HEK293 (cell line): ENCODE data around the gene SYNPR.

Source experiments
- CTCF ChIA-PET: fragments of 350-600 bp; formaldehyde crosslinking; extraction: SDS; loops from one replicate; lab custom pipeline; 2021; ENCODE audit warnings: antibody characterized with exemption; lab: Yijun Ruan, JAX
- POLR2A ChIA-PET: fragments of 300-600 bp; formaldehyde crosslinking; extraction: SDS; loops from one replicate; lab custom pipeline; 2020; ENCODE audit warnings: antibody characterized with exemption, inconsistent platforms; lab: Yijun Ruan, JAX
- H3K27ac ChIP-seq: fragments of 200-500 bp; sonication (Bioruptor generic); 2 replicates; pipeline ENCODE4 v1.5.1; 2014; ENCODE audit warnings: low read depth, low read length, control low read depth, inconsistent platforms; ENCODE audit errors: extremely low read depth
- H3K36me3 ChIP-seq, 2 experiments: fragments of 200-500 bp in 1 of 2; sonication (Bioruptor generic) in 1 of 2; 1 replicate in 1 of 2; 2 replicates in 1 of 2; pipeline ENCODE4 v1.5.1; 2014 to 2017; ENCODE audit warnings: inconsistent platforms in 2 of 2, low read length in 2 of 2; ENCODE audit not compliant: control insufficient read depth in 2 of 2, insufficient read depth in 1 of 2
- H3K4me1 ChIP-seq: fragments of 200-500 bp; sonication (Bioruptor generic); 2 replicates; pipeline ENCODE4 v1.5.1; 2014; ENCODE audit warnings: mild to moderate bottlenecking, low read length, inconsistent platforms; ENCODE audit not compliant: control insufficient read depth, insufficient read depth
- H3K4me3 ChIP-seq: 2 replicates; pipeline ENCODE4 v1.5.1; 2011; ENCODE audit warnings: low read depth, mild to moderate bottlenecking, control low read depth, low read length, moderate library complexity
- H3K9me3 ChIP-seq: fragments of 200-500 bp; sonication (Bioruptor generic); 2 replicates; pipeline ENCODE4 v1.5.1; 2014; ENCODE audit warnings: low read depth, low read length, inconsistent platforms; ENCODE audit not compliant: control insufficient read depth, insufficient read depth
- KLF10 ChIP-seq: fragments of 450-650 bp; IDR thresholded peaks from 2 replicates; pipeline ENCODE4 v1.5.1; 2018; ENCODE audit warnings: missing biosample characterization, mild to moderate bottlenecking, missing genetic modification characterization
- MYNN ChIP-seq: fragments of 450-650 bp; formaldehyde crosslinking; IDR thresholded peaks from 2 replicates; pipeline ENCODE4 v1.5.1; 2016; ENCODE audit warnings: missing biosample characterization, missing genetic modification characterization, borderline replicate concordance
- PRDM2 ChIP-seq: fragments of 450-650 bp; formaldehyde crosslinking; IDR thresholded peaks from 2 replicates; pipeline ENCODE4 v1.5.1; 2016; ENCODE audit warnings: missing biosample characterization, missing genetic modification characterization, borderline replicate concordance
- RBAK ChIP-seq: fragments of 450-650 bp; formaldehyde crosslinking; IDR thresholded peaks from 2 replicates; pipeline ENCODE4 v1.5.1; 2016; ENCODE audit warnings: missing biosample characterization, missing genetic modification characterization
- SP2 ChIP-seq: fragments of 450-650 bp; formaldehyde crosslinking; IDR thresholded peaks from 2 replicates; pipeline ENCODE4 v1.5.1; 2016; ENCODE audit warnings: missing biosample characterization, missing genetic modification characterization
- ZFP37 ChIP-seq: fragments of 450-650 bp; formaldehyde crosslinking; IDR thresholded peaks from 2 replicates; pipeline ENCODE4 v1.5.1; 2016; ENCODE audit warnings: missing biosample characterization, missing genetic modification characterization
- ZNF112 ChIP-seq: fragments of 450-650 bp; formaldehyde crosslinking; IDR thresholded peaks from 2 replicates; pipeline ENCODE4 v1.5.0; 2017; ENCODE audit warnings: missing biosample characterization, missing genetic modification characterization
- ZNF133 ChIP-seq: fragments of 450-650 bp; formaldehyde crosslinking; IDR thresholded peaks from 2 replicates; pipeline ENCODE4 v1.5.1; 2016; ENCODE audit warnings: missing biosample characterization, missing genetic modification characterization
- ZNF140 ChIP-seq: fragments of 450-650 bp; formaldehyde crosslinking; IDR thresholded peaks from 2 replicates; pipeline ENCODE4 v1.5.1; 2016; ENCODE audit warnings: missing biosample characterization, missing genetic modification characterization
- ZNF157 ChIP-seq: fragments of 450-650 bp; formaldehyde crosslinking; IDR thresholded peaks from 2 replicates; pipeline ENCODE4 v1.5.1; 2016; ENCODE audit warnings: missing biosample characterization, missing genetic modification characterization
- ZNF311 ChIP-seq: fragments of 450-650 bp; formaldehyde crosslinking; IDR thresholded peaks from 2 replicates; pipeline ENCODE4 v1.5.1; 2017; ENCODE audit warnings: missing biosample characterization, missing genetic modification characterization, borderline replicate concordance
- ZNF335 ChIP-seq: fragments of 450-650 bp; formaldehyde crosslinking; conservative IDR thresholded peaks from 2 replicates; pipeline ENCODE4 v1.5.1; 2016; ENCODE audit warnings: missing biosample characterization, missing genetic modification characterization
- ZNF341 ChIP-seq: fragments of 450-650 bp; formaldehyde crosslinking; IDR thresholded peaks from 2 replicates; pipeline ENCODE4; 2016; ENCODE audit warnings: low read depth, missing biosample characterization, missing genetic modification characterization
- ZNF350 ChIP-seq: fragments of 450-650 bp; formaldehyde crosslinking; IDR thresholded peaks from 2 replicates; pipeline ENCODE4 v1.5.0; 2017; ENCODE audit warnings: missing biosample characterization, mild to moderate bottlenecking, missing genetic modification characterization
- ZNF423 ChIP-seq: fragments of 450-650 bp; formaldehyde crosslinking; IDR thresholded peaks from 2 replicates; pipeline ENCODE4 v1.5.1; 2016; ENCODE audit warnings: missing biosample characterization, missing genetic modification characterization
- ZNF433 ChIP-seq: fragments of 450-650 bp; formaldehyde crosslinking; IDR thresholded peaks from 2 replicates; pipeline ENCODE4 v1.5.1; 2016; ENCODE audit warnings: missing biosample characterization, missing genetic modification characterization, low read depth
- ZNF510 ChIP-seq: fragments of 450-650 bp; formaldehyde crosslinking; IDR thresholded peaks from 2 replicates; pipeline ENCODE4 v1.5.1; 2018; ENCODE audit warnings: mild to moderate bottlenecking, missing genetic modification characterization, missing biosample characterization; ENCODE audit not compliant: insufficient replicate concordance
- ZNF518A ChIP-seq: fragments of 450-650 bp; formaldehyde crosslinking; conservative IDR thresholded peaks from 2 replicates; pipeline ENCODE4 v1.5.1; 2016; ENCODE audit warnings: low read depth, missing biosample characterization, missing genetic modification characterization
- ZNF610 ChIP-seq: fragments of 450-650 bp; formaldehyde crosslinking; IDR thresholded peaks from 2 replicates; pipeline ENCODE4 v1.5.1; 2016; ENCODE audit warnings: missing biosample characterization, missing genetic modification characterization, borderline replicate concordance
- ZNF621 ChIP-seq: fragments of 450-650 bp; formaldehyde crosslinking; IDR thresholded peaks from 2 replicates; pipeline ENCODE4 v1.5.1; 2017; ENCODE audit warnings: missing biosample characterization, missing genetic modification characterization
- ZNF654 ChIP-seq: fragments of 450-650 bp; formaldehyde crosslinking; IDR thresholded peaks from 2 replicates; pipeline ENCODE4 v1.5.1; 2016; ENCODE audit warnings: low read depth, missing biosample characterization, missing genetic modification characterization
- ZNF660 ChIP-seq: fragments of 450-650 bp; IDR thresholded peaks from 2 replicates; pipeline ENCODE4 v1.5.1; 2018; ENCODE audit warnings: missing biosample characterization, mild to moderate bottlenecking, missing genetic modification characterization
- ZNF768 ChIP-seq: fragments of 450-650 bp; formaldehyde crosslinking; IDR thresholded peaks from 2 replicates; pipeline ENCODE4 v1.5.1; 2018; ENCODE audit warnings: missing biosample characterization, mild to moderate bottlenecking, missing genetic modification characterization
- ZSCAN23 ChIP-seq: fragments of 450-650 bp; formaldehyde crosslinking; IDR thresholded peaks from 2 replicates; pipeline ENCODE4 v1.5.1; 2016; ENCODE audit warnings: missing biosample characterization, missing genetic modification characterization
- ZSCAN4 ChIP-seq: fragments of 450-650 bp; formaldehyde crosslinking; IDR thresholded peaks from 2 replicates; pipeline ENCODE4 v1.5.1; 2017; ENCODE audit warnings: missing biosample characterization, missing genetic modification characterization
- ZSCAN5A ChIP-seq: fragments of 450-650 bp; formaldehyde crosslinking; IDR thresholded peaks from 2 replicates; pipeline ENCODE4 v1.5.1; 2016; ENCODE audit warnings: missing biosample characterization, missing genetic modification characterization

SYNPR gene

GRCh38 chr3:63364910-63365309, 86.8 kb downstream of the SYNPR start (continued):
- TF ChIP-seq ZNF518A (no peak), ZNF433 (no peak), ZNF341 (tag by site-specific recombination) (no peak), PRDM2 (tag by site-specific recombination) (no peak), ZSCAN4 (tag by site-specific recombination) (no peak), SP2 (tag by site-specific recombination) (no peak), ZNF157 (no peak), MYNN (tag by site-specific recombination) (no peak), ZNF621 (no peak), ZNF768 (tag by site-specific recombination) (no peak), ZNF335 (tag by site-specific recombination) (no peak), ZNF610 (no peak)

- POLR2A ChIA-PET = no interaction called here
- no peaks in the 10 kb centered on the region for H3K9me3 ChIP-seq
- H3K4me3 ChIP-seq = no peak overlapping the region
- H3K36me3 ChIP-seq = no peaks in the 10 kb centered on the region
- H3K4me1 ChIP-seq = no peaks in the 10 kb centered on the region
- no peak overlapping the region for H3K27ac ChIP-seq
- CTCF ChIA-PET = interaction anchor here (0.6 to 1.8 kb wide), 6 partner anchors 16 to 455 kb away, joined by 3 to 7 read pairs (median 3); partner anchors contain the start of gene C3orf49
- TF ChIP-seq ZNF133 = no peak
- no peak for TF ChIP-seq ZNF433
- TF ChIP-seq ZNF510 (tag by site-specific recombination) = no peak
- TF ChIP-seq ZSCAN5A = no peak
- no peak for TF ChIP-seq ZNF654 (tag by site-specific recombination)
- no peak for TF ChIP-seq RBAK
- no peak for TF ChIP-seq ZNF350
- no peak for TF ChIP-seq ZNF423 (tag by site-specific recombination)
- no peak for TF ChIP-seq ZNF112 (tag by site-specific recombination)
- TF ChIP-seq ZSCAN23 (tag by site-specific recombination) = no peak
- TF ChIP-seq KLF10 = no peak
- TF ChIP-seq ZNF311 = no peak
- no peak for TF ChIP-seq ZFP37 (tag by site-specific recombination)
- TF ChIP-seq ZNF140 (tag by site-specific recombination) = no peak
- TF ChIP-seq ZNF660 (tag by site-specific recombination) = no peak
Observed at GRCh38 chr3:63365671-63366070, 87.6 kb downstream of the SYNPR start.
